Neural progenitor cell (in vitro differentiated cells): ENCODE measurements around the gene DAP. TPM values are rescaled to one million over a fixed set of nuclear protein-coding genes. Genes with fewer than 3 reads are reported as not detected.

ENCODE experiments used
- DNase-seq: peaks from one replicate; pipeline ENCODE4 v3.0.0-alpha.2; 2016; ENCODE audit warnings: low spot score
- H2AFZ ChIP-seq: fragments of 200-600 bp; sonication (generic); replicated peaks from 2 replicates; pipeline ENCODE4 v1.6.1; 2016; ENCODE audit warnings: antibody characterized with exemption
- H3F3A ChIP-seq: fragments of 200-600 bp; sonication (generic); 2 replicates; pipeline ENCODE4 v1.6.1; 2016; ENCODE audit warnings: antibody characterized with exemption, low read depth
- H3K27ac ChIP-seq: fragments of 200-600 bp; sonication (generic); 2 replicates; pipeline ENCODE4 v1.5.1; 2016; ENCODE audit warnings: mild to moderate bottlenecking
- H3K27me3 ChIP-seq: fragments of 200-600 bp; sonication (generic); 2 replicates; pipeline ENCODE4 v1.6.1; 2016; ENCODE audit warnings: mild to moderate bottlenecking, moderate library complexity
- H3K36me3 ChIP-seq: fragments of 200-600 bp; sonication (generic); 2 replicates; pipeline ENCODE4 v1.5.1; 2016
- H3K4me1 ChIP-seq: fragments of 200-600 bp; sonication (generic); 2 replicates; pipeline ENCODE4 v1.6.1; 2016; ENCODE audit warnings: mixed run types
- H3K4me2 ChIP-seq: fragments of 200-600 bp; sonication (generic); 2 replicates; pipeline ENCODE4 v1.6.1; 2016
- H3K4me3 ChIP-seq: fragments of 200-600 bp; sonication (generic); 2 replicates; pipeline ENCODE4 v1.5.1; 2016
- H3K79me2 ChIP-seq: fragments of 200-600 bp; sonication (generic); 2 replicates; pipeline ENCODE4 v1.6.1; 2016; ENCODE audit warnings: low read depth
- H3K9ac ChIP-seq: fragments of 200-600 bp; sonication (generic); 2 replicates; pipeline ENCODE4 v1.6.1; 2016
- H3K9me3 ChIP-seq: fragments of 200-600 bp; sonication (generic); 2 replicates; pipeline ENCODE4 v1.5.1; 2016; ENCODE audit warnings: low read depth
- H4K20me1 ChIP-seq: fragments of 200-600 bp; sonication (generic); 2 replicates; pipeline ENCODE4 v1.6.1; 2016; ENCODE audit warnings: low read depth
- H3K27ac Mint-ChIP-seq: 3 replicates; pipeline ENCODE4 v1.8.0; 2021; ENCODE audit warnings: mixed read lengths
- H3K27me3 Mint-ChIP-seq: 2 replicates; pipeline ENCODE4 v1.8.0; 2022; ENCODE audit warnings: low read depth, mild to moderate bottlenecking, inconsistent platforms, moderate library complexity, mixed read lengths; ENCODE audit not compliant: insufficient read depth
- H3K36me3 Mint-ChIP-seq: 3 replicates; pipeline ENCODE4 v1.8.0; 2021; ENCODE audit warnings: mixed read lengths
- H3K4me1 Mint-ChIP-seq: 3 replicates; pipeline ENCODE4 v1.8.0; 2021; ENCODE audit warnings: mixed read lengths
- H3K4me3 Mint-ChIP-seq: 3 replicates; pipeline ENCODE4 v1.8.0; 2021; ENCODE audit warnings: mild to moderate bottlenecking, moderate library complexity, mixed read lengths
- H3K9me3 Mint-ChIP-seq: 3 replicates; pipeline ENCODE4 v1.8.0; 2020; ENCODE audit warnings: mixed read lengths
- CTCF ChIP-seq: fragments of 200-600 bp; sonication (generic); IDR thresholded peaks from 2 replicates; pipeline ENCODE4 v1.5.1; 2017; ENCODE audit warnings: antibody characterized with exemption, mild to moderate bottlenecking
- EZH2 ChIP-seq: fragments of 200-600 bp; sonication (generic); IDR thresholded peaks from 2 replicates; pipeline ENCODE4 v1.6.1; 2017; ENCODE audit warnings: antibody characterized with exemption, mild to moderate bottlenecking, moderate library complexity
- EZH2phosphoT487 ChIP-seq: fragments of 200-600 bp; sonication (generic); IDR thresholded peaks from 2 replicates; pipeline ENCODE4 v1.6.1; 2017; ENCODE audit warnings: antibody characterized with exemption
- total RNA-seq: library from RNA; depleted of rRNA; stranded (reverse); fragments of >200 nt; gene quantifications from 2 replicates; pipeline ENCODE4 v1.2.3, GENCODE V29; 2015; ENCODE audit warnings: low replicate concordance

DAP gene
- total RNA-seq, 1 donor from 2014 or later = 12.2 TPM

GRCh38 chr5:10647640-10648039 is 113.4 kb downstream of the DAP start:
- Histone ChIP-seq H4K20me1 (no peaks in the 10 kb centered on the region), H3K36me3 (no peaks in the 10 kb centered on the region), H3K27me3 (no peaks in the 10 kb centered on the region), H3K4me1 (no peaks in the 10 kb centered on the region), H3K4me3 (no peak overlapping the region), H2AFZ (no peak overlapping the region), H3K79me2 (no peaks in the 10 kb centered on the region), H3K4me2 (no peak overlapping the region), H3K9me3 (no peaks in the 10 kb centered on the region), H3F3A (no peaks in the 10 kb centered on the region), H3K27ac (no peak overlapping the region), H3K9ac (no peak overlapping the region)
- Mint-ChIP-seq H3K9me3 (peaks cover 2% of the 10 kb centered on the region), H3K27me3 (peaks cover 2% of the 10 kb centered on the region), H3K4me3 (no peak overlapping the region), H3K4me1 (no peaks in the 10 kb centered on the region), H3K36me3 (peaks cover 2% of the 10 kb centered on the region), H3K27ac (no peak overlapping the region)
- no peak for DNase-seq
- no peak for TF ChIP-seq EZH2
- TF ChIP-seq EZH2phosphoT487 = no peak
- TF ChIP-seq CTCF = no peak

GRCh38 chr5:10645671-10646070 is 115.4 kb downstream of the DAP start:
- no peak overlapping the region for H3K9ac ChIP-seq

GRCh38 chr5:10645146-10645545 is 115.9 kb downstream of the DAP start:
- no peak overlapping the region for H3K27ac Mint-ChIP-seq

More at GRCh38 chr5:10645671-10646070, 115.4 kb downstream of the DAP start:
- Histone ChIP-seq H3K27ac (no peak overlapping the region), H2AFZ (no peak overlapping the region), H3K4me1 (no peaks in the 10 kb centered on the region), H3F3A (no peaks in the 10 kb centered on the region), H4K20me1 (no peaks in the 10 kb centered on the region), H3K36me3 (no peaks in the 10 kb centered on the region), H3K79me2 (no peaks in the 10 kb centered on the region), H3K4me3 (no peak overlapping the region), H3K4me2 (no peak overlapping the region), H3K9me3 (no peaks in the 10 kb centered on the region), H3K27me3 (no peaks in the 10 kb centered on the region)
- Mint-ChIP-seq H3K27me3 (peaks cover 6% of the 10 kb centered on the region), H3K4me3 (no peak overlapping the region), H3K4me1 (no peaks in the 10 kb centered on the region), H3K36me3 (peaks cover 2% of the 10 kb centered on the region), H3K9me3 (peaks cover 2% of the 10 kb centered on the region), H3K27ac (no peak overlapping the region)
- no peak for DNase-seq
- TF ChIP-seq EZH2phosphoT487 = no peak
- no peak for TF ChIP-seq EZH2
- TF ChIP-seq CTCF = no peak

More at GRCh38 chr5:10645146-10645545, 115.9 kb downstream of the DAP start:
- Mint-ChIP-seq H3K36me3 (no peaks in the 10 kb centered on the region), H3K27me3 (peaks cover 8% of the 10 kb centered on the region), H3K4me1 (no peaks in the 10 kb centered on the region), H3K4me3 (no peak overlapping the region), H3K9me3 (peaks cover 2% of the 10 kb centered on the region)
- Histone ChIP-seq H3K4me2 (no peak overlapping the region), H4K20me1 (no peaks in the 10 kb centered on the region), H2AFZ (no peak overlapping the region), H3K79me2 (no peaks in the 10 kb centered on the region), H3K9ac (no peak overlapping the region), H3K36me3 (no peaks in the 10 kb centered on the region), H3K27me3 (no peaks in the 10 kb centered on the region), H3K4me1 (no peaks in the 10 kb centered on the region), H3K27ac (no peak overlapping the region), H3K9me3 (no peaks in the 10 kb centered on the region), H3K4me3 (no peak overlapping the region), H3F3A (no peaks in the 10 kb centered on the region)
- TF ChIP-seq EZH2phosphoT487 (no peak), EZH2 (no peak), CTCF (no peak)
- no peak for DNase-seq
